Measurements from ENCODE around the gene SLC1A2.

DNA sequence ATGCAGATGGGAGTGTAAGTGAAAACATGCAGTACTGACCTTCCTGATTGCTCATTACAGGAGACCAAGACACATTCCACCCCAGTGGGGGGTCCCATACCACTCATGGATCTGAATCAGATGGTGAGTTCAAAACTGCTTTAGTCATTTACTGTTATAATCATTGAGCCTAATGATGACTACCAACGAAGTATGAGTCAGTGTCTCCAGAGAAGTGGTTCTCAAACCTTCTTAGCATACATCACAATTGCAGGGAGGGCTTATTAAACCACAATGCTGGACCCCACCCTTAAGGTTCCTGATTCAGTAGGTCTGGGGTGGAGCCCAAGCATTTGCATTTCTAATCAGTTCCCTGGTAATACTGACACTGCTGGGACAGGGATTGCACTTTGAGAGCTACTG lies 204.6 kb downstream of the SLC1A2 start:
- TF ChIP-seq, protein P1, sequence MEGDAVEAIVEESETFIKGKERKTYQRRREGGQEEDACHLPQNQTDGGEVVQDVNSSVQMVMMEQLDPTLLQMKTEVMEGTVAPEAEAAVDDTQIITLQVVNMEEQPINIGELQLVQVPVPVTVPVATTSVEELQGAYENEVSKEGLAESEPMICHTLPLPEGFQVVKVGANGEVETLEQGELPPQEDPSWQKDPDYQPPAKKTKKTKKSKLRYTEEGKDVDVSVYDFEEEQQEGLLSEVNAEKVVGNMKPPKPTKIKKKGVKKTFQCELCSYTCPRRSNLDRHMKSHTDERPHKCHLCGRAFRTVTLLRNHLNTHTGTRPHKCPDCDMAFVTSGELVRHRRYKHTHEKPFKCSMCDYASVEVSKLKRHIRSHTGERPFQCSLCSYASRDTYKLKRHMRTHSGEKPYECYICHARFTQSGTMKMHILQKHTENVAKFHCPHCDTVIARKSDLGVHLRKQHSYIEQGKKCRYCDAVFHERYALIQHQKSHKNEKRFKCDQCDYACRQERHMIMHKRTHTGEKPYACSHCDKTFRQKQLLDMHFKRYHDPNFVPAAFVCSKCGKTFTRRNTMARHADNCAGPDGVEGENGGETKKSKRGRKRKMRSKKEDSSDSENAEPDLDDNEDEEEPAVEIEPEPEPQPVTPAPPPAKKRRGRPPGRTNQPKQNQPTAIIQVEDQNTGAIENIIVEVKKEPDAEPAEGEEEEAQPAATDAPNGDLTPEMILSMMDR (IDR thresholded peaks at IDR 0.05), result no peak
- no peak for TF ChIP-seq POLR2A (IDR thresholded peaks at IDR 0.05)
